Activated CD4-positive, alpha-beta T cell treated with anti-CD3 and anti-CD28 coated beads for 48 hours (primary cell): Measurements from ENCODE around the gene SDK1.

Source experiments
- DNase-seq: peaks from one replicate; pipeline ENCODE4 v3.0.0-alpha.2; 2020

SDK1 gene

GRCh38 chr7:4174451-4174850 is 873.4 kb downstream of the SDK1 start:
- DNase-seq = no peak

- DNase-seq = no peak
Measured at GRCh38 chr7:4174884-4175283, 873.8 kb downstream of the SDK1 start.

GRCh38 chr7:4175346-4175973 is 874.4 kb downstream of the SDK1 start:
- DNase-seq = no peak

- DNase-seq = no peak
Measured at GRCh38 chr7:4177001-4177400, 875.9 kb downstream of the SDK1 start.

- DNase-seq = no peak
Measured at GRCh38 chr7:4178416-4178815, 877.4 kb downstream of the SDK1 start.

GRCh38 chr7:4178916-4179687 is 878.0 kb downstream of the SDK1 start:
- DNase-seq = no peak

- no peak for DNase-seq
Measured at GRCh38 chr7:4179688-4180380, 878.8 kb downstream of the SDK1 start.

- no peak for DNase-seq
Measured at GRCh38 chr7:4181446-4181845, 880.4 kb downstream of the SDK1 start.

GRCh38 chr7:4182605-4183300 is 881.7 kb downstream of the SDK1 start:
- DNase-seq = no peak

GRCh38 chr7:4184653-4185052 is 883.6 kb downstream of the SDK1 start:
- no peak for DNase-seq

GRCh38 chr7:4185136-4185535 is 884.1 kb downstream of the SDK1 start:
- no peak for DNase-seq

- DNase-seq = no peak
Measured at GRCh38 chr7:4185721-4186512, 884.9 kb downstream of the SDK1 start.

- no peak for DNase-seq
Measured at GRCh38 chr7:4186513-4186780, 885.4 kb downstream of the SDK1 start.

GRCh38 chr7:4188651-4189050 is 887.6 kb downstream of the SDK1 start:
- DNase-seq = no peak

GRCh38 chr7:4189131-4189570 is 888.1 kb downstream of the SDK1 start:
- DNase-seq = no peak

GRCh38 chr7:4190010-4190981 is 889.2 kb downstream of the SDK1 start:
- DNase-seq = no peak

- DNase-seq = no peak
Measured at GRCh38 chr7:4191046-4191445, 890.0 kb downstream of the SDK1 start.

- no peak for DNase-seq
Measured at GRCh38 chr7:4191525-4191924, 890.5 kb downstream of the SDK1 start.

GRCh38 chr7:4195660-4196059 is 894.6 kb downstream of the SDK1 start:
- DNase-seq = no peak

GRCh38 chr7:4196121-4196819 is 895.2 kb downstream of the SDK1 start:
- DNase-seq = no peak

- DNase-seq = no peak
Measured at GRCh38 chr7:4198301-4198700, 897.2 kb downstream of the SDK1 start.
